Activated B cell treated with CpG ODN at 0.5 μM for 24 hours (primary cell): Measurements from ENCODE around the gene PTPRD. TPM values are rescaled to one million over a fixed set of nuclear protein-coding genes. Genes with fewer than 3 reads are reported as not detected.

Experiments
- ATAC-seq: fragments of 200-7000 bp; cut with Tn5 transposase; one replicate; pipeline ENCODE4 v1.10.0; 2021; ENCODE audit warnings: low read depth, mild to moderate bottlenecking, moderate library complexity
- CTCF ChIA-PET: fragments of 350-600 bp; sonication (Branson Sonifier 250); formaldehyde crosslinking; loops from one replicate; lab custom pipeline; 2021; ENCODE audit warnings: antibody characterized with exemption; lab: Charles Lee
- POLR2A ChIA-PET: fragments of 350-600 bp; sonication (Branson Sonifier 250); formaldehyde crosslinking; loops from one replicate; lab custom pipeline; 2021; ENCODE audit warnings: antibody characterized with exemption; lab: Charles Lee
- DNase-seq: peaks from one replicate; pipeline ENCODE4 v3.0.0; 2022
- H3K27ac Mint-ChIP-seq: one replicate; pipeline ENCODE4 v1.8.0; 2020; ENCODE audit warnings: mixed read lengths
- H3K27me3 Mint-ChIP-seq: one replicate; pipeline ENCODE4 v1.8.0; 2021; ENCODE audit warnings: mixed read lengths
- H3K36me3 Mint-ChIP-seq: one replicate; pipeline ENCODE4 v1.8.0; 2021; ENCODE audit warnings: low read depth, mixed read lengths
- H3K4me1 Mint-ChIP-seq: one replicate; pipeline ENCODE4 v1.8.0; 2021; ENCODE audit warnings: mixed read lengths
- H3K4me3 Mint-ChIP-seq: one replicate; pipeline ENCODE4 v1.8.0; 2020; ENCODE audit warnings: mild to moderate bottlenecking, mixed read lengths
- H3K9me3 Mint-ChIP-seq: one replicate; pipeline ENCODE4 v1.8.0; 2020; ENCODE audit warnings: mixed read lengths
- CTCF ChIP-seq: fragments of 200-600 bp; IDR thresholded peaks from one replicate; pipeline ENCODE4 v1.8.0; 2022; ENCODE audit warnings: antibody characterized with exemption, mild to moderate bottlenecking
- intact Hi-C: fragments of 100-400 bp; cut with micrococcal nuclease; formaldehyde crosslinking; loops from one replicate; pipeline ENCODE4 v1.15.1; 2024
- total RNA-seq: library from RNA; stranded (reverse); gene quantifications from 2 replicates; pipeline ENCODE4 v1.2.3, GENCODE V29; 2022

The PTPRD gene
- total RNA-seq, 1 donor from 2014 or later = 0.04 TPM

- H3K27ac Mint-ChIP-seq = no peak overlapping the region
- no peaks in the 10 kb centered on the region for H3K27me3 Mint-ChIP-seq
- H3K4me1 Mint-ChIP-seq = peaks cover 14% of the 10 kb centered on the region
- no peaks in the 10 kb centered on the region for H3K9me3 Mint-ChIP-seq
- DNase-seq (no peak), ATAC-seq (no peak)
- no peaks in the 10 kb centered on the region for H3K36me3 Mint-ChIP-seq
- intact Hi-C loops = no loop called here
- CTCF ChIA-PET = no interaction called here
- TF ChIP-seq CTCF = no peak
- POLR2A ChIA-PET = no interaction called here
- H3K4me3 Mint-ChIP-seq = no peak overlapping the region
Measured at GRCh38 chr9:8760000-8760767, 1852.6 kb downstream of the PTPRD start.

- intact Hi-C loops = no loop called here
- CTCF ChIA-PET = no interaction called here
- peaks cover 14% of the 10 kb centered on the region for H3K4me1 Mint-ChIP-seq
- ATAC-seq (no peak), DNase-seq (no peak)
- no peaks in the 10 kb centered on the region for H3K36me3 Mint-ChIP-seq
- TF ChIP-seq CTCF = no peak
- POLR2A ChIA-PET = no interaction called here
- no peak overlapping the region for H3K27ac Mint-ChIP-seq
- no peak overlapping the region for H3K4me3 Mint-ChIP-seq
- H3K9me3 Mint-ChIP-seq = no peaks in the 10 kb centered on the region
- H3K27me3 Mint-ChIP-seq = no peaks in the 10 kb centered on the region
Measured at GRCh38 chr9:8757881-8758280, 1854.9 kb downstream of the PTPRD start.

- no peaks in the 10 kb centered on the region for H3K9me3 Mint-ChIP-seq
- ATAC-seq (no peak), DNase-seq (no peak)
- no peak overlapping the region for H3K4me3 Mint-ChIP-seq
- H3K4me1 Mint-ChIP-seq = peaks cover 4% of the 10 kb centered on the region
- POLR2A ChIA-PET = no interaction called here
- H3K36me3 Mint-ChIP-seq = no peaks in the 10 kb centered on the region
- no peaks in the 10 kb centered on the region for H3K27me3 Mint-ChIP-seq
- TF ChIP-seq CTCF = no peak
- H3K27ac Mint-ChIP-seq = no peak overlapping the region
- intact Hi-C loops = no loop called here
- CTCF ChIA-PET = no interaction called here
Measured at GRCh38 chr9:8754751-8755150, 1858.1 kb downstream of the PTPRD start.

- H3K27me3 Mint-ChIP-seq = no peaks in the 10 kb centered on the region
- no peak for DNase-seq
- H3K9me3 Mint-ChIP-seq = no peaks in the 10 kb centered on the region
- ATAC-seq = no peak
- intact Hi-C loops = no loop called here
- no peak for TF ChIP-seq CTCF
- ChIA-PET POLR2A (no interaction called here), CTCF (no interaction called here)
- H3K4me3 Mint-ChIP-seq = no peak overlapping the region
- H3K27ac Mint-ChIP-seq = no peak overlapping the region
- no peaks in the 10 kb centered on the region for H3K36me3 Mint-ChIP-seq
- H3K4me1 Mint-ChIP-seq = no peaks in the 10 kb centered on the region
Measured at GRCh38 chr9:8751406-8751930, 1861.3 kb downstream of the PTPRD start.

GRCh38 chr9:8750639-8751051, 1862.2 kb downstream of the PTPRD start:
- no peak overlapping the region for H3K27ac Mint-ChIP-seq
- H3K36me3 Mint-ChIP-seq = no peaks in the 10 kb centered on the region
- DNase-seq (no peak), ATAC-seq (no peak)
- no peak for TF ChIP-seq CTCF
- H3K4me1 Mint-ChIP-seq = no peaks in the 10 kb centered on the region
- POLR2A ChIA-PET = no interaction called here
- H3K4me3 Mint-ChIP-seq = no peak overlapping the region
- no peaks in the 10 kb centered on the region for H3K9me3 Mint-ChIP-seq
- CTCF ChIA-PET = no interaction called here
- intact Hi-C loops = no loop called here
- no peaks in the 10 kb centered on the region for H3K27me3 Mint-ChIP-seq
